HL-60/S4 (cell line): ENCODE data around the gene GPR3.
"Not testable (repeated sequence)": the region's sequence is repeated elsewhere in the genome, so short reads cannot be mapped to it uniquely, and the experiment has no call there.

Source experiments
- in situ Hi-C: fragments of 300-500 bp; cut with MboI; formaldehyde crosslinking; loops from 2 replicates; pipeline ENCODE4 v1.14.3; 2022; ENCODE audit warnings: low sequenced_read_pairs

GPR3 gene

GRCh38 chr1:27397749-27398148, 5.3 kb downstream of the GPR3 start:
- in situ Hi-C loops: loop anchor here (5.0 to 10.0 kb wide), 2 partner anchors 267 to 350 kb away; no protein-coding TSS in a partner anchor

- in situ Hi-C loops: loop anchor here (5.0 to 10.0 kb wide), 2 partner anchors 266 to 351 kb away; no protein-coding TSS in a partner anchor
Measured at GRCh38 chr1:27398405-27399149, 6.2 kb downstream of the GPR3 start.

- in situ Hi-C loops: loop anchor here (5.0 to 10.0 kb wide), 2 partner anchors 265 to 352 kb away; no protein-coding TSS in a partner anchor
Measured at GRCh38 chr1:27399251-27400025, 7.0 kb downstream of the GPR3 start.

GRCh38 chr1:27400082-27400962, 7.9 kb downstream of the GPR3 start:
- in situ Hi-C loops: no loop called here

GRCh38 chr1:27400963-27401341, 8.5 kb downstream of the GPR3 start:
- in situ Hi-C loops: no loop called here

GRCh38 chr1:27402349-27402754, 9.9 kb downstream of the GPR3 start:
- in situ Hi-C loops: no loop called here

GRCh38 chr1:27403065-27403726, 10.8 kb downstream of the GPR3 start:
- in situ Hi-C loops: no loop called here

- in situ Hi-C loops: no loop called here
Measured at GRCh38 chr1:27403931-27404330, 11.5 kb downstream of the GPR3 start.

GRCh38 chr1:27405074-27405473, 12.7 kb downstream of the GPR3 start:
- in situ Hi-C loops: no loop called here

- in situ Hi-C loops: not testable (repeated sequence)
Measured at GRCh38 chr1:27405598-27406361, 13.4 kb downstream of the GPR3 start.

- in situ Hi-C loops: no loop called here
Measured at GRCh38 chr1:27406362-27406680, 13.9 kb downstream of the GPR3 start.

GRCh38 chr1:27406791-27407190, 14.4 kb downstream of the GPR3 start:
- in situ Hi-C loops: not testable (repeated sequence)

GRCh38 chr1:27408151-27408550, 15.7 kb downstream of the GPR3 start:
- in situ Hi-C loops: no loop called here

GRCh38 chr1:27409669-27410068, 17.2 kb downstream of the GPR3 start:
- in situ Hi-C loops: no loop called here

GRCh38 chr1:27410709-27411108, 18.3 kb downstream of the GPR3 start:
- in situ Hi-C loops: no loop called here

- in situ Hi-C loops: no loop called here
Measured at GRCh38 chr1:27412502-27412901, 20.1 kb downstream of the GPR3 start.

GRCh38 chr1:27413004-27413403, 20.6 kb downstream of the GPR3 start:
- in situ Hi-C loops: no loop called here

GRCh38 chr1:27414091-27414490, 21.7 kb downstream of the GPR3 start:
- in situ Hi-C loops: no loop called here

GRCh38 chr1:27416387-27417111, 24.1 kb downstream of the GPR3 start:
- in situ Hi-C loops: no loop called here
